ENCODE results near the gene GCH1. TPM values are rescaled to one million over a fixed set of nuclear protein-coding genes. Genes with fewer than 3 reads are reported as not detected.
"Not testable (repeated sequence)": the region's sequence is repeated elsewhere in the genome, so short reads cannot be mapped to it uniquely, and the experiment has no call there.

GCH1 gene, protein sequence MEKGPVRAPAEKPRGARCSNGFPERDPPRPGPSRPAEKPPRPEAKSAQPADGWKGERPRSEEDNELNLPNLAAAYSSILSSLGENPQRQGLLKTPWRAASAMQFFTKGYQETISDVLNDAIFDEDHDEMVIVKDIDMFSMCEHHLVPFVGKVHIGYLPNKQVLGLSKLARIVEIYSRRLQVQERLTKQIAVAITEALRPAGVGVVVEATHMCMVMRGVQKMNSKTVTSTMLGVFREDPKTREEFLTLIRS
- total RNA-seq, result 12.0 and 15.0 TPM in 2 replicates

DNA sequence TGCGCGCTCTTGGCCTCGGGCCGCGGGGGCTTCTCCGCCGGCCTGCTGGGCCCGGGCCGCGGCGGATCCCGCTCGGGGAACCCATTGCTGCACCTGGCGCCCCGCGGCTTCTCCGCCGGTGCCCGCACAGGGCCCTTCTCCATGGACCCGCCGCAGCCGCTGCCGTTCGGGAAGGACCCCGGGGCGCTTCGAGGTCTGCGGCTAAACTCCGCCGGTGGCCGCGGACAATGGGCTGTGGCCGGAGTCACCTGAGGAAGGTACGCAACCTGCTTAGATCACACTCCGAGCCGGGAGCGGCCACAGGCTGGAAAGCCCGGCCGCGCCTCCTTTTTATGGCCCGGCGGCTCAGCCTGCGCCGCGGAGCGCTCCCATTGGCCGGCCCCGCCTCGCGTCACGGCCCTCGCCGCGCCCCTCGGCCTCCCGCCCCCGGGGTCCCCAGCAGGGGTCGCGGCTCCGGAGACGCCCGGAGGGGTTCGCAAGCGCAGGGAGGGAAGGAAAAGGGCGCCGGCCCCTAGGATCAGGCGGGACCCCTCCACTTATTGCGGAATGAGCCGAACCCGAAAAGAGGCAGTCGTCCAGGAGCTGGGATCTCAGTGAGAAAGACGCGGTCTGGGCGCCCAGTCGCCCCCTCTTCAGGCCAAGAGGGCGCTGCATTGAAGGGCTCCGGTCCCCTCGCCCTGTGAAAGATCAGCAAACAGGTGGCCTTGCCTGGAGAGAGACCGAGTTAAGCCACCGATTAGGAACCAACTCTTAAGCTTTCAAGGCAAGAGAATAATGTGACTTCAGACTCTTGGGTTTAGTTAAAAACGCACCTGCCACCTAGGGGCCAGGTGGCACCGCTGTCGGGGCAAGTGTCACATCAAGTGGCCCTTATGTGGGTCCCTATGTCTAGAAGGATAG lies at the start of gene GCH1:
GCH1 (minus strand) TSS at position 306 of the 900 bp plus-strand sequence; CDS start at position 143, 163 bp downstream.
- DNase-seq (ENCODE audit: extremely low read depth, low read depth, low spot score), result no peak

DNA sequence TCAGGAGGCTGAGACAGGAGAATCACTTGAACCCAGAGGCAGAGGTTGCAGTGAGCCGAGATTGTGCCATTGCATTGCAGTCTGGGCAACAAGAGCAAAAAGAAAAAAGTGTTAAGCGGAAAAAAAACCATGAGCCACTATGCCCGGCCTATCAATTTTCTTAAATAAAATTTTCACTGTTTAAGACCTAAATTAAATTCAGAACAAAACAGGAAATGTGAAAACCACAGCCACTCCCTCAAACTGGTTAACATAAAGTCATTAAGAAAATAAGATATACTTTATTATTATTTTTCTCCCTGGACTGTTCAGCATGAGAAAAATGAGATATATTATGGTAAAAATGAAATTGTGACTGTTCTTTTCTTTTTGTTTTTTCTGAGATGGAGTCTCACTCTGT lies 44.6 kb upstream of the GCH1 start:
- DNase-seq (ENCODE audit: extremely low read depth, low read depth, low spot score), result no peak

DNA sequence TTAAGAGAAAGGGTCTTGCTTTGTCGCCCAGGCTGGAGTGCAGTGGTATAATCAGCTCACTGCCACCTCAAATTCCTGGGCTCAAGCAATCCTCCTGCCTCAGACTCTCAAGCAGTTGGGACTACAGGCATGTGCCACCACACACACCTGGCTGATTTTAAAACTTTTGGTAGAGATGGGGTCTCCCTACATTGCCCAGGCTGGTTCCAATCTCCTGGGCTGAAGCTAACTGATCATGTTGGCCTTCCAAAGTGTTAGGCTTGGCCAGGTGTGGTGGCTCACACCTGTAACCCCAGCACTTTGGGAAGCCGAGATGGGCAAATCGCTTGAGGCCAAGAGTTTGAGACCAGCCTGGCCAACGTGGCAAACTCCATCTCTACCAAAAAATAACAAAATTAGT lies 43.9 kb upstream of the GCH1 start:
- DNase-seq (ENCODE audit: extremely low read depth, low read depth, low spot score), result no peak

DNA sequence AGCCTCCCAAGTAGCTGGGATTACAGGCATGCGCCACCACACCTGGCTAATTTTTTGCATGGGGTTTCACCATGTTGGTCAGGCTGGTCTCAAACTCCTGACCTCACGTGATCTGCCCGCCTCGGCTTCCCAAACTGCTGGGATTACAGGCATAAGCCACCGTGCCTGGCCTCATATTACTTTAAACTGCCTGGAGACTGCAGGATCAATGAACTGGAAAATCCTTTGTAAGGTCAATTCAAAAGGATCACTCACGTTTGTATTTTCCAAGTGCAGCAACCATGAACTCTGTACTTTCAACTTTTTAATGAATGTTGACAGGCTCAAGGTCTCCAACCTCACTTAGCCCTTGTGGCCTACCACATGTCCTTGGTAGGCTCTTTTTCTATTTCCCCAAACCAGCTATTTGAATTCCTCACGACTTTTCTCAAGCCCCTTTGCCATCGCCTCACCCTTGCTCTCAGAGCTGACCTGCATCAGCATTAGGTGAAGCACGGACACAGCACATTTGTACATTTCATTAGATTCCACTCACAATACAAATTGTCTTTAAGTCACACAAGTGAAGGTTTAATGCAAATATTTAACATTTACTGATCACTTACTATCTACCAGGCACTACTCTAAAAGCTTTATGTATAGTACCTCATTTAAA lies 42.2 kb upstream of the GCH1 start:
- no peak for DNase-seq (ENCODE audit: extremely low read depth, low read depth, low spot score)

DNA sequence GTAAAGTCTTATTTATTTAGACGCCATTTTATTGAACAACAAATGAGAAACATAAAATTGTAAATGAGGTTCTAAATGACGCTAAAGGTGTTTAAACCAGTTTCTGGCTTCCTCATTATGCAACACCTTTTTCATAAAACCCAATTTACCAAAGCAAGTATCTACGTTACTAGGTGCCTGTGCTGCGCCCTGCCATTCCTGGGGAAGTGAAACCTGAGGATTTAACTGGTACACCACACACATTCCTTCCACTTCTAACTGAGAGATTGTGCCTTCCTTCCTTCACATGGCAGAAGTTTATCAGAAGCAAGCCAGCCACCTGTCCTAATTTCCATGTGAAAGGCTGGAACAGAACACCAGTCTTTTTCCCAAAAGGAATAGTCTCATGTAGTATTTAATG lies 40.3 kb upstream of the GCH1 start:
- DNase-seq (ENCODE audit: extremely low read depth, low read depth, low spot score), result no peak

DNA sequence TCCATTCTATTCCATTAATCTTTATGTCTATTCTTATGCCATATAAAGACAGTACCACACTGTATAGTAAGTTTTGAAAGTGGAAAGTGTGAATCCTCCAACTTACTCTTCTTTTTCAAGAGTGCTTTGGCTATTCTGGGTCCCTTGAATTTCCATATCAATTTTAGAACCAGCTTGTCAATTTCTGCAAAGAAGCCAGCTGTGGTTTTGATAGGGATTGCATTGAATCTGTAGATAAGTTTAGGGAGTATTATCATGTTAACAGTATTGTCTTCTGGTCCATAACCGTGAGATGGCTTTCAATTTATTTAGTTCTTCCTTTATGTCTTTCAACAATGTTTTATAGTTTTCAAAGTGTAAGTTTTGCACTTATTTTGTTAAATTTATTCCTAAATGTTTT lies 34.2 kb upstream of the GCH1 start:
- DNase-seq (ENCODE audit: extremely low read depth, low read depth, low spot score), result no peak

DNA sequence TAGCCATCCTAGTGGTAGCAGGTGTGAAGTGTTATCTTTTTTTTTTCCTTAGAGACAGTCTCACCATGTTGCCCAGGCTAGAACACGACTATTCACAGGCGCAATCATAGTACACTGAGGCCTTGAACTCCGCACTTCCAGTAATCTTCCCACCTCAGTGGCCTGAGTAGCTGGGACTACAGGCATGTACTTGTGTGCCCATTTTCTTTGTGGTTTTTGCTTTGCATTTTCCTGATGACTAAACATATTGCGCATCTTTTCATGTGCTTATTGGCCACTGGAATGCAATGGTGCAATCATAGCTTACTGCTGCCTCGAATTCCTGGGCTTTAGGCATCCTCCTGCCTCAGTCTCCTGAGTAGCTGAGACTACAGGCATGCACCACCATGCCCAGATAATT lies 33.3 kb upstream of the GCH1 start:
- DNase-seq (ENCODE audit: extremely low read depth, low read depth, low spot score), result no peak

DNA sequence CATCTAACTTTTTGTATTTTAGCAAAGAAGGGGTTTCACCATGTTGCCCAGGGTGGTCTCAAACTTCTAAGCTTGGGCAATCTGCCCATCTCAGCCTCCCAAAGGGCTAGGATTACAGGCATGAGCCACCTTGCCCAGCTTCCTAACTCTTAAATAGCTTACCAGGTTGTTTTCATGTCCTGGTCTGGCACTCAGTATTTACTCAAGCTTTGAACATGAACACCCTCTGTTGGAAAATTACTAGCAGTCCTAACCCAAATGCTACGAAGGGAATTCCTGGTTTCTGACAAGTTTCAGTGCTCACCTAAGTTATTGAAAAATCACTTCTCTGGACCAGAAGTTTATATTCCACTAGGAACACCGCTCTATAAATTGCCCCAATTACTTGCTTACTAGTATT lies 32.5 kb upstream of the GCH1 start:
- no peak for DNase-seq (ENCODE audit: extremely low read depth, low read depth, low spot score)

DNA sequence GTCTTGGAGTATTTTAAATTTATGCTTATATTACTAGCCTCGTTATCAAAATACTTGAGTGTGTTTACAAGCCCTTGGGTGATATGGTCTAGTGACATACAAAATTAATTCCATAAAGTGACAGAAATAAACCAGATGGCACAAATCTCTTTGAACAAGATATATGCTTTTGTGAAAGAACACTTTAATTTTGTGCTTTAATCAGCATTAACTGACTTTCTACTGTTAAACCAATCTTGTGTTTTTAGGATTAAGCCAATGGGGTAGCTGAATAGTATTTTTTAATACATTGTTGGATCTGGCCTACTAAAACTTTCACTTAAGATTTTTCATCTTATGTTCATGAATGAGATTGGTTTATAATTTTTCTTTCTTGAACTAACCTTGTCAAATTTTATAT lies 30.4 kb upstream of the GCH1 start:
- DNase-seq (ENCODE audit: extremely low read depth, low read depth, low spot score), result no peak

DNA sequence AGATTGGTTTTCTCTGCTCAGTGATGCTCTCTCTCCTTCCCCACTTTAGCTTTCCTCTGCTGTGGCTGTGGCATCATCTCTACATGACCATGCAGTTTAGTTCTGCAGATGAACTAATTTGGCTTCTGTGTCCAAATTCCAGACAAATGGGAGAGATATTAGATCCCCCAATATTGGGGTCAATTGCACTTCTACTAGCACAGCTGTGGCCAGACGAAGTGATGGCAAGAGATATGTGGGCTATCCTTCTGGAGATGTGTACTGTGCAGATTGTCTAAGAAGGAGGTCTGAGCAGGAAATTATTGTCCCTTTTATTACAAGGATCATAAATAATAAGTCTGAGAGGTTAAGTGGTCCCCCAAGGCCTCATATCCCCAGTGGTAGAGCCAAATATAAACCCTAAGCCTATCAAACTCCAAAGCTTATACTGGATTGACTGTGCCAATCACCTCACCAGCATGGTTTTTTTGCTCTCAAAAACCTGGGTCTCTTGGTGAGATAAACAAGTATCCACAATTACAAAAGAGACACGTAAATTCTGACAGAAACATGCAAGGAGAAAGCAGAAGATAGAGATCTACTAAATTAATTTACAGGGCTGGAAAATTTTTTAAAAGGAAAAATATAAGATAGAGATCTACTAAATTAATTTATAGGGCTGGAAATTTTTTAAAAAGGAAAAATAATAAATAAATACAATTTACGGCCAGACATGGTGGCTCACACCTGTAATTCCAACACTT lies 29.1 kb upstream of the GCH1 start:
- no peak for DNase-seq (ENCODE audit: extremely low read depth, low read depth, low spot score)

DNA sequence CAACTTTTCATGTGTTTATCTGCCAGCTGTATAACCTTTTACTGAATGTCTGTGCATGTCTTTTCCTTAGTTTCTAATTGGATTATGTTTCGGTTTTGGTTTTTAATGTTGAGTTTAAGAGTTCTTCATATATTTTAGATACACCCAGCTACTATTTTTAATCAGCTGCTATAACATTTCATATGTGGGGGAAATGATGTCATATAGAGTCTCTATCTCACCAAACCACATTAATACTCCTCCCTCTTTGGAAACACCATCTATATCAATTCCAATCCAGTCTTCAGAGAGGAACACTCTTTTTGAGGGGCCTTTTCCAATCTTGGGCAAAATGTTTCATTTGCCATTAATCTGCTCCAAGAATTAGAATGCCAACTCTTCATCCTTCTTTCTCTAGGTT lies 28.5 kb upstream of the GCH1 start:
- no peak for DNase-seq (ENCODE audit: extremely low read depth, low read depth, low spot score)

DNA sequence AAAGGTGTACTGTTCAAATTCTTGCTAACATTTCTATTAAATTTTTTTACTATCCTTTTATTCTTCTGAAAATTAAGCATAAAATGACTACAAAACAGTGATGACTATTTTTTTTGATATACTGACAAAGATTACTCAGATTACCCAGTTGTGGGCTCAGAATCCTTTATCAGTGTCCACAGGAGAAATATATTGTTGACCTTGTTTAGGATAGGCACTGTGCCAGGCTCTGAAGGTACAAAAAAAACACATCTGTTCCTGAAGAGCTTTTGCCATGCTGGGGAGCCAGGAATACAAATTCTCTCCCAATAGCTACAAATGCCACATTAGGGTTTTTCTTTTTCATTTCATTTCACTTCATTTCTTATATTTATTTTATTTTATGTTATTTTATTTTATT lies 26.9 kb upstream of the GCH1 start:
- DNase-seq (ENCODE audit: extremely low read depth, low read depth, low spot score), result no peak

DNA sequence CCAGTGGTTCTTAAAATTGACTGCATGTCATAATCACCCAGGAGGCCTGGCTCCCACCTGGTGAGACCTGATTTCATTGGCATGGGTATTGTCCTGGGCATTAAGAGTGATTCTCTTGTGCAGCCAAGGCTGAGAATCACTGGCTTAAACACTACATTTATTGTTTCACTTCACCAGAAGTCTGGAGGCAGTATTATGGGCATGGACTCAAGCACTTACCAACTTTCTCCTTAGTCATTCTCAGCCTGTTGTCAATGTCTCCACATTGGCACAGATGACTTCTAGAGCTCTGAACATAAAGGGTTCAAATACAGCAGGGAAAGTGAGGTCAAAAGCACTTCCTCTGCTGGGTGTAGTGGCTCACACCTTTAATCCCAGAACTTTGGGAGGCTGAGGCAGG lies 25.6 kb upstream of the GCH1 start:
- DNase-seq (ENCODE audit: extremely low read depth, low read depth, low spot score), result no peak

DNA sequence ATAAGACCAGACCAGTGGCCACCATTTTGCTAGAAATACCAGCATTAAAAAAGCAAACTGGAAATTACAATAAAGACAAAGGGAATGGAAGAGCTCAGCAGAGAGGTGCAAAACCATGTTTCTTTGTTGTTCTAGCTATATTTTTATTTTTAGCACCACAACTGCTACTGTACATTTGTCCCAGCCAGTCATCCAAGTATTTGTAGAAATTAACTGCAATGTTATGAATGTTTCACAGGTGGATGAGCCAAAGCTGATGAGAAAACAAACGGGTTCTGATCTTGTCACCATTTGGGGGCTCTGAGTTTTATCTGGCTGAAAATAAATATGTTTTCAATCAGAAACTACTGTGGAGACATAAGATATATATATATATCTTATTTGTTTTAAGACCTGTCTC lies 24.9 kb upstream of the GCH1 start:
- DNase-seq (ENCODE audit: extremely low read depth, low read depth, low spot score), result no peak

DNA sequence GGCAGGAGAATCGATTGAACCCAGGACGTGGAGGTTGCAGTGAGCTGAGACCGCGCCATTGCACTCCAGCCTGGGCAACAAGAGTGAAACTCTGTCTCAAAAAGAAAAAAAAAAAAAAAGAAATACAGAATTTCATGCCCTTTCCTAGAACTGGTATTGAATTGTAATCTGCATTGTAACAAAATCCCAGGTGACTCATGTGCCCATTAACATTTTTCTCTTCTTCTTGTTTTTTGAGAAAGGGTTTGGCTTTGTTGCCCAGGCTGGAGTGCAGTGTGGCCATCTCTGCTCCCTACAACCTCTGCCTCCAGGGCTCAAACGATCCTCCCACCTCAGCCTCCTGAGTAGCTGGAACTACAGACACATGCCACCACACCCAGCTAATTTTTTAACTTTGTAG lies 23.9 kb upstream of the GCH1 start:
- DNase-seq (ENCODE audit: extremely low read depth, low read depth, low spot score), result not testable (repeated sequence)

DNA sequence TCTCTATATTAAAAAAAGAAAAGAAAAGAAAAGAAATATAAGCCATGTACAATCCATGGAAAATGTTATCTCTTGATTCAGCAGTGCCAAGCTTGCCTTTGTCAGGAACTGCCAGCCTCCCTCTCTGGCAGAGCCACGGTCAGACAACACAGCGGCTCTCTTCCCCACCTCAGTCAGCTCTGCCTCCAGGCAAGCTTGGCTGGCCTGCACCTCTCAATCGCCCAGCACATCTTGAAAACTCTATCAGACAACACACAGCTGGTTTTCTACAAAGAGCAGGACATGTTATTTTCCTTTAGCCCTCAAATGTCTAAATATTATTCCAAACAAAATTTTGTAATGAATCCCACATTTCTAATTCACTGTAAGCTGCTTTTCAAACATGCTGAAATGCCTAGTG lies 20.0 kb upstream of the GCH1 start:
- DNase-seq (ENCODE audit: extremely low read depth, low read depth, low spot score), result no peak

DNA sequence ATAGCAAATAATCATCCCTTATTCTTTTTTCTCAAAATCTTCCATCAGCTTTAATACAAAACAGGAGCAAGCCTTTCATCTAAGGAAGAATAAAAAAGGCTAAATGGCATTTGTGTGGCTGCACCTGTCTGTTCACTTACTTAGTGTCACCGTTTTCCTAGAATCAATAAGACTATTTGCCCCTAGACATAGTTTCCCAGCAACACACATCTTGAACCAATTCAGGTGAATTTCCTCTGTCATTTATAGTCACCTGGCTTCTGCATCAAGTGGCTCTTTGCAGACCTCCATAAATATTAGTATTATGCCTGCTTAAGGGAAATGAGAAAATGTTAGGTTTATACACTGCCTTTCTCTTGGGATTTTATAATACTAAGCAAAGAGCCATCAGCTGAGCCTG lies 17.4 kb upstream of the GCH1 start:
- no peak for DNase-seq (ENCODE audit: extremely low read depth, low read depth, low spot score)

DNA sequence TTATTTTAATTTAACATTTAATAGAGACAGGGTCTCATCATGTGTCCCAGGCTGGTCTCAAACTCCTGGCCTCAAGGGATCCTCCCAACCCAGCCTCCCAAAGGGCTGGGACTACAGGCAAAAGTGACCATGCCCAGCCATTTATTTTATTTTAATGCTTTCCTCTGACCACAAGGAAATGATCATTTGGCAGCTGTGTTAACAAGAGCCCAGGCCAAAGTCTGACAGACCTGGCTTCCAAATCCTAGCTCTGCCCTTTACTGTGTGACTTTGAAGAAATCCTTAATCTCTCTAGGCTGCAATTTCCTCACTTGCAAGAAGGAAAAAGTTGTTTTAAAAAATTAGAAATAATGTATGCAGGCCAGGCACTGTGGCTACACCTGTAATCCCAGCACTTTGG lies 16.7 kb upstream of the GCH1 start:
- no peak for DNase-seq (ENCODE audit: extremely low read depth, low read depth, low spot score)

DNA sequence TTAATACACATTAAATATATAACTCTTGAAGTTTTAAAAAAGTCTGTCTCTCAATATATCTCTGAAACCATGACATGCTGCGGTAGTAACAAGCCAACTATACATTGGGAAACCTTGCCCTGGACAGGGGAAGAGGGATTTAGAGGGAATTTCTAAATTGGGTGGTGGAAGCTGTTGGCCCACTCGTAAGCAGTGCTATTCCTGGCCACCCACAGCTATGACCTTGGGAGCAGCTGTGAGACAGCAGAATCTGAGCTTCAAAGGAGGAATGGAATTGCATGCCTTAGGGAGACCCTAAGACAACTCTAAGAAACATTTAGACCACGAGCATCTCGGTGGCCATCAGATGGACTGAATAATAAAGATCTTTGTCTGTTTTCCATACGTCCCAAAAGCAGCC lies 15.8 kb upstream of the GCH1 start:
- no peak for DNase-seq (ENCODE audit: extremely low read depth, low read depth, low spot score)

DNA sequence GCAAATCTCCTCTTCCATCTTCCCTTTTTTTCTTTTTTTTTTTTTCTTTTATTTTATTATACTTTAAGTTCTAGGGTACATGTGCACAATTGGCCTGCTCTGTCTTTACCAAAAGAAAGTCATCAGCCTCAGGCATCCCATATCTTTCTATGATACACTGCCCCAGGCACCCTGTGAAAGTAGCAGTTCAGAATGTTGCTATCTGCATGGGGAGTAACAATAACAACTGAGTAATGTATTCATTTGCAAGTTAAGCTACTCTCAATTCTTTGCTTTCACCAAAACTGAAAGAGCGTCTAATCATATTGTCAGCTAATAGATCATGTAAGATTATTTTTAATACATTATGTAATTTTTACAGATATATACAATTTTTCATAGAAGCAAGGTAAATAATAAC lies 13.5 kb upstream of the GCH1 start:
- DNase-seq (ENCODE audit: extremely low read depth, low read depth, low spot score), result no peak
